ENCODE results near the gene SLC35A2.

- TF ChIP-seq CTCF (IDR thresholded peaks at IDR 0.05), result no peak
- TF ChIP-seq, protein P1, sequence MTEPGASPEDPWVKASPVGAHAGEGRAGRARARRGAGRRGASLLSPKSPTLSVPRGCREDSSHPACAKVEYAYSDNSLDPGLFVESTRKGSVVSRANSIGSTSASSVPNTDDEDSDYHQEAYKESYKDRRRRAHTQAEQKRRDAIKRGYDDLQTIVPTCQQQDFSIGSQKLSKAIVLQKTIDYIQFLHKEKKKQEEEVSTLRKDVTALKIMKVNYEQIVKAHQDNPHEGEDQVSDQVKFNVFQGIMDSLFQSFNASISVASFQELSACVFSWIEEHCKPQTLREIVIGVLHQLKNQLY (CRISPR knock-in tag; IDR thresholded peaks at IDR 0.05), result no peak
- TF ChIP-seq USF2 (CRISPR knock-in tag; IDR thresholded peaks at IDR 0.05), result no peak
- TF ChIP-seq, protein P2, sequence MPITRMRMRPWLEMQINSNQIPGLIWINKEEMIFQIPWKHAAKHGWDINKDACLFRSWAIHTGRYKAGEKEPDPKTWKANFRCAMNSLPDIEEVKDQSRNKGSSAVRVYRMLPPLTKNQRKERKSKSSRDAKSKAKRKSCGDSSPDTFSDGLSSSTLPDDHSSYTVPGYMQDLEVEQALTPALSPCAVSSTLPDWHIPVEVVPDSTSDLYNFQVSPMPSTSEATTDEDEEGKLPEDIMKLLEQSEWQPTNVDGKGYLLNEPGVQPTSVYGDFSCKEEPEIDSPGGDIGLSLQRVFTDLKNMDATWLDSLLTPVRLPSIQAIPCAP (CRISPR knock-in tag; IDR thresholded peaks at IDR 0.05), result no peak
- TF ChIP-seq, protein P3, sequence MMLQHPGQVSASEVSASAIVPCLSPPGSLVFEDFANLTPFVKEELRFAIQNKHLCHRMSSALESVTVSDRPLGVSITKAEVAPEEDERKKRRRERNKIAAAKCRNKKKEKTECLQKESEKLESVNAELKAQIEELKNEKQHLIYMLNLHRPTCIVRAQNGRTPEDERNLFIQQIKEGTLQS (CRISPR knock-in tag; conservative IDR thresholded peaks at IDR 0.05), result no peak
- no peak for TF ChIP-seq ATF6 (CRISPR knock-in tag; IDR thresholded peaks at IDR 0.05)
Observed at GRCh38 chrX:48938721-48939425, 27.4 kb upstream of the SLC35A2 start.
